ENCODE data around the gene PPP6R1.

- TF ChIP-seq CTCF (IDR thresholded peaks at IDR 0.05) (no peak), POLR2A (IDR thresholded peaks at IDR 0.05) (no peak)
Measured at GRCh38 chr19:55266840-55267239, 8.0 kb upstream of the PPP6R1 start.

All from uterus (tissue), 2 donors.